WERI-Rb-1 (cell line): ENCODE data around the gene FNDC1.

Source experiments
- DNase-seq: peaks from one replicate; pipeline ENCODE4 v3.0.0-alpha.2; 2020
- H3K27ac ChIP-seq: fragments of 250-450 bp; sonication (Bioruptor Pico); 2 replicates; pipeline ENCODE4 v1.5.1; 2020; ENCODE audit warnings: mild to moderate bottlenecking, moderate library complexity
- H3K27me3 ChIP-seq: fragments of 250-450 bp; sonication (Bioruptor Pico); 2 replicates; pipeline ENCODE4 v1.5.1; 2021; ENCODE audit warnings: mild to moderate bottlenecking, low read depth, moderate library complexity; ENCODE audit not compliant: insufficient read depth, severe bottlenecking
- H3K36me3 ChIP-seq: fragments of 250-450 bp; sonication (Bioruptor Pico); 2 replicates; pipeline ENCODE4 v1.5.1; 2020; ENCODE audit warnings: mild to moderate bottlenecking, moderate library complexity
- H3K4me3 ChIP-seq: 2 replicates; pipeline ENCODE4 v1.5.1; 2011; ENCODE audit warnings: low read depth, mild to moderate bottlenecking, control low read depth, low read length
- H3K9me3 ChIP-seq: fragments of 250-450 bp; sonication (Bioruptor Pico); 2 replicates; pipeline ENCODE4 v1.5.1; 2021; ENCODE audit warnings: mild to moderate bottlenecking, moderate library complexity; ENCODE audit not compliant: severe bottlenecking
- TF ChIP-seq, protein P1 (sequence below): IDR thresholded peaks from 2 replicates; pipeline ENCODE4 v1.5.1; 2011; ENCODE audit warnings: low read depth, mild to moderate bottlenecking, control low read depth, inconsistent platforms, low read length

FNDC1 gene

DNA sequence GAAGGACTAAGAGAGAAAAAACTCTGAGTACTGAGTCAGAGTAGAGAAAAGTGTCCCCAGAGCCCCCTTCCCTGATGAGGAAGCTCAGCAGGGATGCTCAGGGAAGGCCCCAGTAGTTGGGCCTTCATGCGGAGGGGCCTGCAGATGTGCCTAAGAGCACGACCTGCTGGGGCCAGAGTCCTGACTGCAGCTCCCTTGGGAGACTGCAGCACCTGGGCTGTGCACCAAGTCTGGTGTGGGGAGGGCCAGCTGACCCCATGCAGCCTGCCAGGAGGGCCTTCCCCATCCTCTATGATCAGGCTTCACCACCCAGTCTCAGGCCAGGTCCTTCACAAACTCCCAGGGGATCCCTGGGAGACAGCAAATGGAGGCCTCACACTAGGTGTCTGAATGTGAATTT lies 130.4 kb downstream of the FNDC1 start:
- DNase-seq: no peak
- Histone ChIP-seq H3K27me3 (peaks cover 85% of the 10 kb centered on the region), H3K9me3 (no peaks in the 10 kb centered on the region), H3K27ac (no peak overlapping the region), H3K4me3 (no peak overlapping the region), H3K36me3 (no peaks in the 10 kb centered on the region)
- TF ChIP-seq, protein P1, sequence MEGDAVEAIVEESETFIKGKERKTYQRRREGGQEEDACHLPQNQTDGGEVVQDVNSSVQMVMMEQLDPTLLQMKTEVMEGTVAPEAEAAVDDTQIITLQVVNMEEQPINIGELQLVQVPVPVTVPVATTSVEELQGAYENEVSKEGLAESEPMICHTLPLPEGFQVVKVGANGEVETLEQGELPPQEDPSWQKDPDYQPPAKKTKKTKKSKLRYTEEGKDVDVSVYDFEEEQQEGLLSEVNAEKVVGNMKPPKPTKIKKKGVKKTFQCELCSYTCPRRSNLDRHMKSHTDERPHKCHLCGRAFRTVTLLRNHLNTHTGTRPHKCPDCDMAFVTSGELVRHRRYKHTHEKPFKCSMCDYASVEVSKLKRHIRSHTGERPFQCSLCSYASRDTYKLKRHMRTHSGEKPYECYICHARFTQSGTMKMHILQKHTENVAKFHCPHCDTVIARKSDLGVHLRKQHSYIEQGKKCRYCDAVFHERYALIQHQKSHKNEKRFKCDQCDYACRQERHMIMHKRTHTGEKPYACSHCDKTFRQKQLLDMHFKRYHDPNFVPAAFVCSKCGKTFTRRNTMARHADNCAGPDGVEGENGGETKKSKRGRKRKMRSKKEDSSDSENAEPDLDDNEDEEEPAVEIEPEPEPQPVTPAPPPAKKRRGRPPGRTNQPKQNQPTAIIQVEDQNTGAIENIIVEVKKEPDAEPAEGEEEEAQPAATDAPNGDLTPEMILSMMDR: no peak

DNA sequence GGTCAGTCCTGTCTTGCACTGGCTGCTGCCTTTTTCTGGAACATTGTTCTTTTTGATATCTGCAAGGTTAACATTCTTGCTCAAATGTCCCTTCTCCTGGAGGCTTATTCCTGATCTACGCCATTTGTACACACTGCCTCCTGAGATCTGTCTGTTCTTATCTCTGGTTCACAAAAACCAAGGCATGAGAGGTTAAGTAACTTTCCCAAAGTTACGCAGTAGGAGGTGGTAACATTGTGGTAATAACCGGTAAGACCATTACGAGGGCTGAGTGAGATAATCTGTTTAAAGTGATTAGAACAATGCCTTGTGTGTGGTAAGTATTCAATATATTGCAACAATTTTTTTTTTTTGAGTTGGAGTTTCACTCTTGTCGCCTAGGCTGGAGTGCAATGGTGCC lies 132.1 kb downstream of the FNDC1 start:
- Histone ChIP-seq H3K27ac (no peak overlapping the region), H3K4me3 (no peak overlapping the region), H3K36me3 (no peaks in the 10 kb centered on the region), H3K27me3 (peaks cover 86% of the 10 kb centered on the region), H3K9me3 (no peaks in the 10 kb centered on the region)
- no peak for DNase-seq
- TF ChIP-seq, protein P1: no peak

DNA sequence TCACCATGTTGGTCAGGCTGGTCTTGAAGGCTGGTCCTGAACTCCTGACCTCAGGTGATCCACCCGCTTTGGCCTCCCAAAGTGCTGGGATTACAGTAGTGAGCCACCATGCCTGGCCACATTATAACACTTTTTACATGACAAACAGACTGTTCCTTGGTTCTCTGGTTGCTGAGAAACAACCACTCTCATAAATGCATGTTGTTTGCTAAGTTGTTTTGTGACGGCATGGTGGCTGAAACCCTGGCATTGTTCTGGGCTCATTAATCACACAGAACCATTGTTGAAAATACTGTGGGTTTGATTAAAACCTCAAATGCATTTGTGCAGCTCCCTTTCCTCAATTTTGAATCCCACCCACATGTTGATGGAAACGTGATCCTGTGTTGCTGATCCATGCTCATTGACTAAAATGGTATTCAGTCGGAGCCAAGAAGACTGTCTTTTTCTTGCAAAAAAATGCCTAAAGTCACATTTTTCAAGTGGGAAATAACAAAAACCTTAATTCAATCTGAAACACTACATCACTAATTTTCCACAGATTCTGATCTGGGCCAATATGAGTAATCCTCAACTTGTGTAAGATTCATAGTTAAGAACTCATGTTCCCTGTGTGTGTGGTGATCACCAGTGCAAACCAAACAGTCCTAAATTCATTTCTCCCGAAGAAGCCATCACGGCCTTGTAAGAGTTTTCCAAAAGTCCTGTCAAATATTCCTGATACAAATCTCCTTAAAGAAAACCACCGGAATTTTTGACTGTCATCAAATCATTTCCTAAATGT lies 132.8 kb downstream of the FNDC1 start:
- Histone ChIP-seq H3K4me3 (no peak overlapping the region), H3K27ac (no peak overlapping the region), H3K36me3 (no peaks in the 10 kb centered on the region), H3K9me3 (no peaks in the 10 kb centered on the region), H3K27me3 (peaks cover 83% of the 10 kb centered on the region)
- DNase-seq: no peak
- TF ChIP-seq, protein P1: no peak

DNA sequence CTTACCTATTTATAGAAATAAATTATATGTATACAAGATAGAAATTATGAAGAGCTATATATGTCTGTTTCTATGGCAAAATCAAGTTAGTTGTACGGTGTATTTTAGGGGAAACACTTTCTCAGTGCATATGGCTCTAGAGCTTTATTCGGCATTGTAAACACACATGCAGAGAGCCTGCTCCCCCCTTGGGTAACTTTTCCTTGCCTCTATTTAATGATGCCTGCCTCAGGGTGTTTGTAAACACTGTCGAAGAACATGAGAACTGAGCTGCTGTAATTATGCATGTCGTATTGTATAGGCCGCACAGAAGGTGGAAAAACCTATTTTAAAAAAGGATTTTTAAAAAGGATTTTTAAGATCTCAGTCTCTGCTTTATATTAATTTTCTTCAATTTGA lies 133.4 kb downstream of the FNDC1 start:
- H3K27ac ChIP-seq: no peak overlapping the region
- TF ChIP-seq, protein P1: no peak
- H3K27me3 ChIP-seq: peaks cover 84% of the 10 kb centered on the region
- DNase-seq: no peak
- no peaks in the 10 kb centered on the region for H3K9me3 ChIP-seq
- H3K4me3 ChIP-seq: no peak overlapping the region
- H3K36me3 ChIP-seq: no peaks in the 10 kb centered on the region

DNA sequence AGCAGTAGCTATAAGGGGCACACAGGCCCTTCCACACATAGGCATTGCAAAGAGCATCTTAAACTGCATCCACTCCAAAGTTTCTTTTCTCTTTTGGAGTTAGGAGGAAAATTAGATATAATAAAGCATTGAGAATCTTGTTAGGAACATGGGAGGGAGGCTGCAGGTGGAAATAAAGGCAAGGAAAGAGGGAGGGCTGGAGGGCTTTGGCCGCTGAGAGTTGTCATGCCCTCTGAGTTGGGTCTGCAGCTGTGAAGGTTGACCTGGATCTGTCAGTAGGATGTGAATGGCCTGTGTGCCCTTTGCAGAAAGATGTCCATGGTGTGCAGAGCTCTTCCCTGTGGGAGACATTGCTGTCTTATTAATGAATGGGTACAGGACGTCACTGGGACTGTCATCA lies 134.0 kb downstream of the FNDC1 start:
- DNase-seq: no peak
- peaks cover 78% of the 10 kb centered on the region for H3K27me3 ChIP-seq
- no peaks in the 10 kb centered on the region for H3K9me3 ChIP-seq
- H3K27ac ChIP-seq: no peak overlapping the region
- H3K36me3 ChIP-seq: no peaks in the 10 kb centered on the region
- TF ChIP-seq, protein P1: no peak
- H3K4me3 ChIP-seq: no peak overlapping the region

DNA sequence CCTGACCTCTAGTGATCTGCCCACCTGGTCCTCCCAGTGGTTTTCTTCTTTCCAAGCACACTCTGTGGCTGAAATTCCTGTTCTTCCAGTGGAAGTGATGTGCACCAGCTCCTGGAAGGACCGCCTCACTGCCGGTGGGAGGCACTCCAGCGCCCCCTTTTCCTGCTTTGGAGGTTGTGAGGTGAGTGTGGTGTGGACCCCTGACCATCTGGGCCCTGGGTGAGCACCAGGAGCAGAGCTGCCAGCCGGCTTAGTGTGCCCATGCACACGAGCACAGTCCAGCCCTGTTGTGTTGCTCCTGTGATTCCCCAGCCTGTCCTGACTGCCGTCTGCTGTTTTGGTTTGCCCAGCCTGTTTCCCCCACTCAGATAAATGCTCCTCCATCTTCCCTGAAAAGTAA lies 134.6 kb downstream of the FNDC1 start:
- no peak for DNase-seq
- Histone ChIP-seq H3K27me3 (peaks cover 72% of the 10 kb centered on the region), H3K36me3 (no peaks in the 10 kb centered on the region), H3K4me3 (no peak overlapping the region), H3K9me3 (no peaks in the 10 kb centered on the region), H3K27ac (no peak overlapping the region)
- TF ChIP-seq, protein P1: no peak
